Measurements from ENCODE around the gene CD58.

CD58 gene

DNA sequence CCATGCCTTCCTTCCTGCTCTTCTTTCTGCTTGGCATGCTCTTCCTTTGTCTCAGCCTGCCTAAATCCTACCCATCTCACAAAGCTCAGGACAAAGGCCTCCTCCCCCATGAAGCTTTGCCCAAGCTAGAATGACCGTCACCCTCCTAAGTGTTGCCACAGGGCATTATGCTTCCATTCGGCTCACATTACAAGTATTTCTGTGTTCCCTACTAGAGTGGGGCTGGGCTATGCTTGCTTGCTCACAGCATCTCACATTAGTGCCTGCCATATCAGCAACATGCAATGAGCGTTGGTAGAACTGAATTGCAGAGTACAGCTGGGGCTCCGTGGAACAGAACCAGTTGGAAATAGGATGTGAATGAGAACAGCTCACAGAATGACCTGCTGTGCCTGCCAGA lies 82.8 kb downstream of the CD58 start:
- DNase-seq, result no peak

DNA sequence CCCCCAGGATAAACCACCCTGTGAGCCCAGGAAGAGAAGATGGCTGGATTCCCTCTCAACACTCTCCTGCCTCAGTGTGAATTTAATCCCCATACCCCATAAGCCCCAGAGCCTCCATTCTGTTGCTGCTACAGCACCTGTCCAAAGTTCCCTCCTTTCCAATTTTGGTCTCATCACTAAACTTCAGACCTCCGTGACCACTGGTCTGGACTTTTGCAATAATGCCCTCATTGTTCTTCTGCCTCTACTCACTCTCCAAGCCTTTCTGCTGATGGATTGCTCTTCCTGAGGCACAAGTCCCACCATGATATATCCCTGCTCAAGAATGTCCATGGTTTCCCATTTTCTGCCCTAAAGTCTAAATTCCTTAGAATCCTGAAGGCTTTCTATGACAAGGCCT lies 83.2 kb downstream of the CD58 start:
- no peak for DNase-seq

DNA sequence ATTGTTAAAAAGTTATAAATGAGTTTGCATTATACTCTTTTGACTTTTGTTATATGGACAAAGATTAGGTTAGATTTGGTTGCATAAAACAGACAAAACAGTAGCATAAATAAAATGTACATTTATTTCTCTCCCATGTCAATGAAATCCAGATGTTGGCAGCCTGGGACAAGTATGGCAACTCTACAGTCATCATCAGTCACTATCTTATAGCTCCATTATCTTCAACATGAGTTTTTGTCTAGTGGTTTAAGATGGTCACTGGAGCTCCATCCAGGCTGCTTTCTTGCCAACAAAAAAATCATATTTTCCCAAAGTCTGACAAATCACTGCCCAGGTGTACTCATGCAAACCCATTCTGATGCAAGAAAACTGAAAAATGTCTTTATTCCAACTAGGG lies 83.8 kb downstream of the CD58 start:
- no peak for DNase-seq

DNA sequence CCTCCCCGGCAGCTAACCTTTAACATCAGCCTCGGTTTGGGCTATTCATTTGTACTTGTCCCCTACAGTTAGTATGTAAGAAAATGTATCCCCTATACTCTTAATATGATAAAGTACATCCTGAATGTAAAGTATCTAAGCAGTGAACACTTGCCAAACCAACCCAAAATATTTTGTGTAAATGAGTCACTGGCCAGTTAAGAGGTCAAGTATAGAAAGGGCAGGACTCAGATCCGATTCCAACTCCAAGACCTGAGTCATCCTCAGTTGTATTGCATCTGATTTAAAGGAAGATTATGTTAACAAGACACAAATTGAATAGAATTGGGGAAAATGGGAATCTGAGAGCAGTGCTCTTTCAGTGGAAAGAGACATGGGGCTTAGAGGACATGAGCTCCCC lies 84.4 kb downstream of the CD58 start:
- no peak for DNase-seq

DNA sequence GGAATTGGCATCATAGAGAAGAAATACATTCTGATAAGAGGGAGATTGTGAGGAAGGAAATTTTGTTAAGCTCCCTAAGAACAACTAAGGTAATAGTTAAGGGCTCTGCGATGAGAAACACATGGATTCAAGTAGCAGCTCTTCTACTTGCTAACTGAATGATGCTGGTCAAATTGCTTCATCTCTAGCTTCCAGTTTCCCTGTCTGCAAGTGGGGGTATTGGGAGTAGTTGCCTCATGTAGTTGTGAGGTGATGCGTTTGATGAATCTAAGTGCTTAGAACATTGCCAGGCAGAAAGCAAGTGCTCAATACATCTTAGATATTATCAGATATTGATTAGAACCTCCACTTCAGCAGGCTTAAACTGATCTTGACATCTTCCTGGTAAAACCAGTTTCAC lies 84.8 kb downstream of the CD58 start:
- DNase-seq, result no peak

DNA sequence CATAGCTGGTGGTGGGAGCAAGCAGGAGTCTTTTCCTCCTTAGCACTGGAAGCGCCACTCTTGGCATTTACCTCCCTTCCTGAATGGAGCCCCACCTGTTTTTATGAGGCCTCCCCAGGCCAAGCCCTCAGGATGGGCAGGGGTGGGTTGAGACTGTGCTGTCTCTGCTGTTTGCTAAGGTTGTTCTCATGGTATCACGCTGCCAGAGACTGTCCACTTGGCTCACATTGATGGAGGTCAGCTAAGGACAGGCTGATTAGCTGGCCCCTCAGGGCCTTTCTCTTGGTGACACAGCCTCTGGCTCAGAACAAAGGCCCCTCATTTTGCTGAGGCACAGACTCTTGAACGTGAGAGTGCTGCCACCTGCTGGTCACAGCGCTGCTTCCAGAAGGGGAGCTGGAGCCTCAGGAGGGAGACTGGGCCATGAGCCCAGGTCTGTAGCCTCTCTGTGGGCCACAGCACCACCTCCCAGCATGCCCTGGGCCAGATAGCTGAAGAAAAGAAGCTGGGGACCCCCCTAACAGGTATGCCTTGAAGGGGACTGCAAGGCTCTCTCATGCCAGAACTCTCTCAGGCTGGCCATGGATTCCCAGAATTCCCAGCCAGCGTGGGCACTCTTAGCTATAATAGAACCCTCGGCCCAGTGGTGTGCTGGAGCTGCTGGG lies 85.6 kb downstream of the CD58 start:
- DNase-seq, result peak; percentile 93

DNA sequence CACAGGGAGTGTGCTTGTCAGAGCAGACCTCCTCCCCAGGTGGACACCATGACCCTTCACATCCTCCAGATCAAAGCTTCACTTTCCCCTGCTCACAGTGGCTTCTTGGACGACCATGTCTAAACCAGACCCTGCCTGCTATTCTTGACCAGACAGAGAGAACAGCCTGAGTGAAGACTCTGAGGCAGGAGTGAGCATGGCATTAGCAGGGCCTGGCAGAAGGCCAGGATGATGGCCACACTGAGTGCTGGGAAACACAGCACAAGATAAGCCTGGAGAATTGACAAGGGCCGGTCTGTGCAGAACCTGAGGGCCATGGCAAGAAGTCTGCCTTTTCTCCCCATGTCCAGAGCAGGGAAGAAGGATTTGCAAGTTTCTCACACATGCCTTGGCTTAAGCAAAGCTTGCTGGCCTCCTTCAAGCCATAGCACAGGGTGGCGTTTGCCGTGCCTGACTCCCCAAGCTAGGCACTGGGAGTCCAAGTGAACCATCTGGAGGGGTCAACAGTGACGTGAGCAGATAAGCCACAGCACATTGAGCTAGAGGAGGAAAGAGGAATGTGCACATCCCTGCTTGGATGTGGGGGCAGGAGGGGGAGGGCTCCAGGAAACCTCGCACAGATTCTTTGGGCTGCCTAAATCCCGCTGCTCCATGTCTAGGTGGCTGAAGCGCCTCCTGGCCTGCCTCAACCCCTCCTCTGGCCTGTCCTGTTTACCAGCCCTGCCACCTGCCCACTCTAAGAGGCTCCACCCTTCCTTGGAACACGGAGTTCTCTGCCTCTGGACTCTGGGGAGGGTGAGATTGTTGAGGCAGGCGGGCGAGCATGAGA lies 87.1 kb downstream of the CD58 start:
- DNase-seq, result no peak

DNA sequence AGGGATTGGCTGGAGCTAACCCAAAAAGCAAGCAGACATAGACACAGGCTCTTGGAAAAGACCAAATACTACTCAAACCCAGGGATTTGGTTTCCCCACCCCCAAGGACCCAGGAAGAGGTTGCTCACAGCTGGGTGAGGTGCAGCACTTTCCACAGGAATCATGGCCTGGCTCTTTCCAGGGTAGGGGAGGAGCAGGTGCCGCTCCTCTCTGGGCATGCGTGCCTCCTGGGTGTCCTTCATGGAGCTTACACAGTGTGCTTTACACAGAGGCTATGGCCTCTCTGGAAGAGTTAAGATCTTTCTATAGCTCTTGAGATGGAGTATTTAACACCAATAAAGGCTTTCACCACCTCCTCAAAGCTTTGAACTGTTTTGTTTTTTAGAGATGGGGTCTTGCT lies 88.3 kb downstream of the CD58 start:
- DNase-seq, result no peak

DNA sequence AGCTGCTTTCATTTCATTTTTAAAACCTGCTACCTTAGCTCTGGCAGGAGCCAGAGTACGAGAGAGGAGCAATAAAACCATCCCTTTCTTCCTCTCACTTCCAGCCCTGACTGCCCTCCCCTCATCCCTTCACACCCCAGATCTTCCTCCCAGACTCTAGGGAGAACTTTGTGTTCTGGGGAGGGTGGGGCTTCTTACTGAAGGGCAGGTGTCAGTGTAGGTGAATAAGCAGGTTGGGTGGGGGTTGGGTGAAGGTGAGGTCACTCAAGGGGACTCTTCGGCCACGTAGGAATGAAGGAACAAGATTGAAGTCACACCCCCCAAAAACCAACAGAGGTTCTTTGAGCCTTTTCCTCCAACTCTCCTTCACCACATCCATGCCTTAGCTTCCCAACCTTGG lies 88.9 kb downstream of the CD58 start:
- no peak for DNase-seq

DNA sequence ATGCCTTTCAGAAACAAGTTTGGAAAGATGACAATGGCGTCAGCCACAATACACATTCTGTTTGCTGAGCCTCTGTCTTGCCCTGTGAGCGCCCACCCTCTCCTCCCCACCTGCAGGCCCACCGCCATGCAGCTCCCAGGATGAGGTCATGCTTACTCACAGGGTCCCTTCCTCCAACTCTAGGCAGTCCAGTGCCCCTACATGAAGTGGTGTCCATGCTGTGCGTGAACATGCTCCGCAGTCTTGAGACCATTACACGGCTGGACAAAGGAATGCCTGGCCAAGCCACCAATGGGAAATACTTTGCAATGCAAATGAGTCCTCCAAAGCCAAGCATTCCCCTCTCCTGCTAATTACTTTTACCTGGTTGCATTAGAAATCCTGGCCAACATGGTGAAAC lies 92.2 kb downstream of the CD58 start:
- no peak for DNase-seq

DNA sequence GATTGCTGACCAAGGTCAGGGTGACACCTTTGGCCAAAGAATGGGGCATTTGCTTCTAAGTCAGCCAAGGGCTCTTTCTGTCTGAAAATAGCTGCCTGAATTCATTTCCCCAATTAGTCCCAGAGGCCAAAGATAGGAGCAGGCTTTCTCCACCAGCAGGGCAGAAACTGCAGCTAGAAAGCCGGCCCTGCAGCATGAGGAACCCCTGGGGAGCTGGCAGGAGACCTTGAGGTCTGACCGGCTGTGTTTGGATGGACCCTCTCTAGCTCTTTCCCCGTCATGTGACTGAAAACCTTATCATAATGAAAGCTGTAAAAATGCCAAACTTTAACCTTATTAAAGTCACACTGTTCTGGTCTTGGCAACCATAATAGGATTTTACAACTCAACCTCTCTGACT lies 93.4 kb downstream of the CD58 start:
- no peak for DNase-seq

DNA sequence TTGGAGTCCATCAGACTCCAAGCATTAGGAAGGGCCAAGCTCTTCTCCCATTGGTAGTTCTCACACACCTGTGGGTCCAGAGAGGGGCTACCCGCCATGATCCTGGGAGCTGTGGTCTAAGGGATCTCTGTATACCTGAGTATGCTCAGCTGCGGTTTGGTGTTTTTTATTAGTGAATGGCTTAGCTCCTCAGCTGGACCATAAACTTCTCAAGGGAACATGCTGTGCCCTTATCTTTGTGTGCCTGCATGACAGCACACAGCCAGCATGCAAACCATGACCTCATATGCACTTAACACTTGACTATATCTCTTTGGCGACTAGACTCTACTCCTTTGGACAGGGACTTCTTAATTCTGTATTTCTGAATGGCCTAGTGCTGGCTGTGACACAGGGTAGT lies 94.5 kb downstream of the CD58 start:
- no peak for DNase-seq

DNA sequence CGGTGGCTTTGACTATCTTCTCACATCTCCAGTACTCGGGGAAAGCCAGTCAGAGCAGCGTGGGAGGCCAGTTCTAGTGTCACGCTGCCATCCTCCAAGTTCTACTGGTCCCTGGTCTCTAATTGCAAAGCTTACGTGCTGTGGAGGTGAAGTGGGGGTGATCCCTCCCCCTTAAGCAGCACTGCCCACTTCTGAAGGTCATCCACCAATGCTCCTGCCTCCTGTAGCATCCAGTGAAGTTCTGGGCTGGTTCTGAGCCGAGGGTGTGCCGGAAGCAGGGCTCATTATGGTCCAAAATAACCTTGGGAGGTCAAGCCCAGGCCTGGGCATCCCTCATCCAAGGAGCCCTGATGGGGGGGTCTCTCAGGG lies 95.0 kb downstream of the CD58 start:
- DNase-seq, result no peak

DNA sequence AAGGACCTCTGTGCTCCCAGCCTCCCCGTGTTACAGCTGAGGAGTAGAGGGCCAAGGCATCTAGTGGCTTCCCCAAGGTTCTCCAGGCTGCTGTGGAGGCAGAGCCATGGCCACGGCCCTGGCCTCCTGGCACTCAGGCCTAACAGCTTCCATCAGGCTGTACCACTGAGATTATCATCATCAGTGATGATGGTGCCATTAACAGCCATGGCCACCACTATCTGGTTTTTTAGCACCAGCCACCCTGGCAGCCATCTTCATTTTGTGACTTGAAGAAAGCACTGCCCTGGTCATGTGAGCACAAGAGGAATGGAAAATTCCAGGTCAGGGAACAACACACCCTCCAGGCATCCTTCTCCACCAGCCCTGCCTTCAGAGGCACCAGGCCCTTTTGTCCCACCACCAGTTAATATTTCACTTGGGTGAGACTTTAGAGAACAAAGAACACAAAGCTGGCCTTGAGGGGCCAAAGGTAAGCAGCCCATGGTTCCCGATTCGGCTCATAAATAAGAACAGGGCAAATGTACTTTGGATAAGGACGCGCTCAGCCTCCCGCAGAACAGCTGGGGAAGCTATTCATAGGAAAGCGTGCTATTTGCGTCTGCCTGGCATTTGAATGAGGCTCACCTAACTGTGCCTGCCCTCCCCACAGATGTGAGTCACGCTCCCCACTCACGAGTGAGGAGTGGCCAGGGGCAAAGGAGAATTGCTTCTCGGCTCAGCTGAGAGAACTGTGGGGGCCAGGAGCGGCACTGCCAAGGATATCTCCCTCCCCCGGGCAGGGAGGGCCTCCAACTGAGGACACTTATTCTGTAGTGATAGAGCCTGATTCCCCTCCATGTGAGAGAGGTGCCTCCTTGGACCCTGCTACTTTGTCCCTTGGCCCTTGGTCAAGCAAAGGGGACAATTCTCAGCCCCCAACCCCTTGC lies 95.6 kb downstream of the CD58 start:
- no peak for DNase-seq

DNA sequence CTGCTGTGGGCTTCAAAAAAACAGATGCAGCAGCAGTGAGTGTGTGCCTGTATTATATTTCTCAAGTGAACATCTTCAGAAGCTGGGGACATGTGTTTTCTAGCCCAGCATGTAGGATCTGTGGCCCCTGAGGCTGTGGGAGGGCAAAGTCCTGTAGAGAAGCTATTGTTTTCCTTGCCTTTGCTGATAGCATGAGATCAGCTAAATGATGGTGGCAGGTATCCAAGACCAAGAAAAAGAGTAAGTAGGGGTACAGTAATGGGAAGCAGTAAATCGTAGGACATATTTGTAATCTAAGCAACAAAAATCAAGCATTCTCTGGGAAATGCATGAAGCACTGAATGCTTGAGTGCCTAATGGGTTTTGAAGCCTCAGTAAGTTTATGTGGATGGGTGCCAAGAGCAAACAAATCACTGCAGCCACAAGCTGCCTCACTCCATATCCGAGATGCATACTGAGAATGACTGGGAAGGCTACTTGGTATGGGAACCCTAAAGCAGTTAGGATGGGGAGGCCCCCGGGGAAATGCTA lies 98.3 kb downstream of the CD58 start:
- DNase-seq, result no peak

DNA sequence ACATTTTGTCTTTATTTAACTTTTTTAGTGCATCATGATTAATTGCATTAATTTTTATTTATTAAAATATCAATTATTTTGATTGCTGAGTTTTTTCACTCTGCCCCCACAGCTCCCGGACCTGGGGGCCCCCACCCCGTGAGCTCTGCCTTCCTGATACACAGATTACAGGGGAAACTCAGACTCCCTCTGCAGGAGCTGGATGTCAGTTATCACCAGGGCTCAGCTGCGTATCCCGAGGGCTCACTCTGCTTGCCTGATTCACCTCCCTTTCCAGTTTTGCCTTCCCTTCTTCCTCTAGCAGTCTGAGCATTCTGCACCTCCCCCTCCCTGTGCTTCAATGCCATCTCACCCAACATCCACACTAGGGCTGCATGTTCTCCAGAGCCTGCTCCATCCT lies 99.6 kb downstream of the CD58 start:
- DNase-seq, result no peak

DNA sequence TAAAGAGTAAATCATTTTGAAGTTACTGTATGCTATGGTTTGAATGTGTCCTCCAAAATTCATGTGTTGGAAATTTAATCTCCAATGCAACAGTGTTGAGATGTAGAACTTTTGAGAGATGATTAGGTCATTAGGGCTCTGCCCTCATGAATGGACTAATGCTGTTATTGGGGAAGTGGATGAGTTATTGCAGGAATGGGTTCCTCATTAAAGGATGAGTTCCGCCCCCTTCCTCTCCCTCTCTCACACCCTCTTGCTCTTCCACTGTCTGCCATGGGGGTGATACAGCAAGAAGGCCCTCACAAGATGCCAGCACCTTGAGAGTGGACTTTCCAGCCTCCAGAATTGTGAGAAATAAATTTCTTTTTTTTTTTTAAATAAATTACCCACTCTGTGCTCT lies 100.2 kb downstream of the CD58 start:
- no peak for DNase-seq

DNA sequence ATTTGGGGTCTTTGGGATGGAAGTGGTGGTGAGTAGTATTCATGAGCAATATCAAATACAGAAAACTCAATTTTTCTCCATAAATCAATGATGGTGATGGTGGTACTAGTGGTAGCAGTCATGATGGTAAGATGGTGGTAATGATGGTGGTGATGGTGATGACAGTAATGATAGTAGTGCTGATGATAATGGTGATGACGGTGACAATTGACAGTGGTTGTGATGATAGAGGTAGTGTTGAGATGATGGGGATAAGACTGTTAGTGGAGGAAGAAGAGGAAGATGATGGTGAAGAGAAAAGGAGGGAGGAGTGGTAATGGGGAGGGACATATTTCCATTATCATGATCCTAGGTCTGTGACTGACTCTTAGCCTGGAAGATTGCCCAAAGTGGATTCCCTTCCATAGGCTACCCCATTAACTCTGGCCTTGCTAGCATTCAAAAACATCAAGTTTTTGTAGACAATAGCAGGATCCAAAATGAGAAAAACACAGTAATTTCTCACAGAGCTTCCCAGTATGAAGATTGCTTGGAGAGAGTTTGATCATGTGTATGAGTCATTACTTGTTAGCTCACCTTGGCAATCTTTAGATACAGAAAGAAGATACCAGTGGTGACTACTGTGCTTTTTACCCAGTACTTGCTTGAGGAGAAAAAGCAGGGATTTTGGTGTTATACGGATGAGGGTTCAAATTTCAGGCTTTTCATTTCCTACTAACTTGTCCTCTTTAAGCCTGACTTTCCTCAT lies 103.8 kb downstream of the CD58 start:
- no peak for DNase-seq

DNA sequence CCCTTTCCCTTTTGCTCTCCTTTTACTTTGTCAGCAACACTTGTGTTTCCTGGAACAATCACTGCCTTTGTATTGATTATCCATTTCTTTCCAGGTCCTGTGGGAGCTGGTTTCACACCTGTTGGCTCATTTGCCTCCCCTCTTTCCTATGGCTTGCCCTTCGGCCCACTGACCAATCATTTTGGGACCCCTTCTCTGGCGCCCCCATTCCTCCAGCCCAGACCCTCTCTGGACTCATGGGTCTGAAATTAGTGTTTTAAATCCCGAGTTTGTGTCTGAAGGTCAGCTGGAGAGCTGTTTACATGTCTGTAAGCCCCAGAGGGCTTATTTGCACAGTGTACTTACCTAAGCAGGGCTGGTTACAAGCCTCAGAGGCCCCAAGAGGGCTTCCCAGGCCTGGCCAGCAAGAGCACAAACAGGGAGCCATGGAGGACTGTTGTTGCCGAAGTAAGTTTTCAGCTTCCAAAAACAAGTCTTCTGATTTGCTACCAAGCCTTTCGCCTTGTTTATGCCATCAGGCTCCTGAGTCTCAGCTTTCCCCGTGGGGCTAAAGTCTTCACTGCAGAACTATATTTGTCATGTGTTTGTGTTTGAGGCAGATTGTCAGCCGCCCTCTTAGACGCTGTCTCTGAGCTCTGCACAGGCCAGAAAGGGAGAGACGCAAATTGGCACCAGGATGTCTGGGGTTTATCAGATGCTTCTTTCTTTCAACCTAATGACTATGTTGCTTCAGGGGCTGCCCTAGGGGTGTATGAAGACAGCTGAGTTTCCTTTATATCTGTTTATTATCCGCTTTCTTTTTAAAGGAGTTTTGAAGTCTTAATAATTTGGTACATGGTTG lies 104.8 kb downstream of the CD58 start:
- no peak for DNase-seq

DNA sequence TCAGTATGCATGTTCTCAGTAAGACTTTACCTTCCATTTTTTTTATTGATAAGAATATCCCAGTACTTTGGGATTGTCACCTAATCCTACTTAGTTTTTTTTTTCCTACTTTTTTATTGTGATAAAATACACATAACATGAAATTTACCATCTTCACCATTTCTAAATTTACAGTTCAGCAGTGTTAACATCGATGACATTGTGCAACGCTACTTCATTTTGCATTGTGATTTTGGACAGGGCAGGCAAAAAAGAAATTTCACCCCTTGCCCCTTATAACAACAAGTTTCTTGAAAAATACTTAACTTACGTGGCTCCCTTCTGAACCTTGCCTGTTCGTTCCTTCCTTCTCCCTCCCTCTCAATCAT lies 105.4 kb downstream of the CD58 start:
- no peak for DNase-seq
